ENCODE measurements around the gene AIFM1. TPM values are rescaled to one million over a fixed set of nuclear protein-coding genes. Genes with fewer than 3 reads are reported as not detected.

The AIFM1 gene
- total and polyA plus RNA-seq, 4 donors, result 33.1 to 79.0 (median 66.4) TPM

DNA sequence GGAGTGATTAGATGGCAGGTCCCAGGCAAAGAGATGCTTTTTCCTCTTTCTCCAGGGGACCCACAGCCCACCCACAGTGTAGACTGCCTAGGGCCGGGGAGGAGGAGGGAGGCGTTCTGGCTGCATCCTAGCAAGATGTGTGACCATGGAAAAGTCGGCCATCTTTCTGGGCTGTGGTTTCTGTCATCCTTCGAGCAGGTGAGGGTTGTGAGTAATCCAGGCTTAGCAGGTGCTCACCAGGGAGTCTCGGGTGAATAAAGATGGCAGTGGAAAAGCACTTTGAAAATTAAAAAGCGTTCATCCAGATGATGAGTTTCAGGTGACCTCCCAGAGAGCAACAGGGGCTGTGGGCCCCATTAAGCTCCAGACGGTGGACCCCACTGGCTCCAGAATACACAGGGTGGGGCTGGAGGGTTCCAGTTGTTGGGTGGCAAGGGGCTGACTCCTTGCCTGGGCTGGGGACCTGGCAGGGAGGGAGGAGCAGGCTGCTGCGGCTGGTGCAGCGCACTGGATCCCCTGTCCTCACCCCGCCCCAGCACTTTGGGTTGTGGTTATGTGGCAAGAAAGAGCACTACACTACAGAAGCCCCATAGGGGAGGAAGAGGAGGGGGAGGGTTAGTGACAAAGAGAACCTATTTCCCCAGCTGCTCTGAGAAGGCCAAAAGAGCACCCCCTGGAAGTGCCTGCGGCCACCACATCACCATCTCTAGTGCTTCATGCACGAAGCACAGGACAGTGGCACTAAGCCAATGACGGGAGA is 79.0 kb downstream of the AIFM1 start (continued):
- TF ChIP-seq REST (IDR thresholded peaks at IDR 0.05), result no peak
- TF ChIP-seq NR2F2 (IDR thresholded peaks at IDR 0.05), result no peak
- no peak for TF ChIP-seq GABPA (IDR thresholded peaks at IDR 0.05 in 1 of 2, conservative IDR thresholded peaks at IDR 0.05 in 1 of 2)
- no peak for TF ChIP-seq RXRA (IDR thresholded peaks at IDR 0.05)
- no peak for TF ChIP-seq SP1 (IDR thresholded peaks at IDR 0.05)

GRCh38 chrX:130085551-130086446 is 79.8 kb downstream of the AIFM1 start:
- 68% methylated on average over 11 of the region's 11 CpGs for WGBS

More at GRCh38 chrX:130085551-130086446, 79.8 kb downstream of the AIFM1 start:
- Histone ChIP-seq H3K36me3 (ENCODE audit: control insufficient read depth in 4 of 4, insufficient read depth in 3 of 4, low read depth in 1 of 4, low read length in 3 of 4) (no peaks in the 10 kb centered on the region), H3K27me3 (ENCODE audit: control insufficient read depth in 4 of 4, insufficient read depth in 4 of 4, low read length in 3 of 4) (peaks cover 0 to 5% (median 0%) of the 10 kb centered on the region in 4 donors), H3K27ac (ENCODE audit: low read depth in 1 of 2, low read length in 2 of 2) (peak overlapping the region; percentile 31 to 54), H3K9ac (ENCODE audit: low read depth in 1 of 2, low read length in 2 of 2) (no peak overlapping the region), H3K4me3 (ENCODE audit: low read depth in 1 of 3, low read length in 3 of 3) (no peak overlapping the region), H3K9me3 (ENCODE audit: control insufficient read depth in 4 of 4, low read length in 3 of 4) (no peaks in the 10 kb centered on the region), H3K4me1 (ENCODE audit: control insufficient read depth in 4 of 4, insufficient read depth in 4 of 4, low read length in 3 of 4) (peaks cover 0 to 6% (median 0%) of the 10 kb centered on the region in 4 donors)
- TF ChIP-seq SP1 (IDR thresholded peaks at IDR 0.05) (no peak), JUND (IDR thresholded peaks at IDR 0.05) (no peak), CTCF (IDR thresholded peaks at IDR 0.05; ENCODE audit: low read depth, low read length, missing input control) (no peak), EGR1 (IDR thresholded peaks at IDR 0.05; ENCODE audit: low read depth in 2 of 2) (no peak), YY1 (IDR thresholded peaks at IDR 0.05) (no peak), HNF4G (IDR thresholded peaks at IDR 0.05) (no peak), GABPA (IDR thresholded peaks at IDR 0.05 in 1 of 2, conservative IDR thresholded peaks at IDR 0.05 in 1 of 2) (no peak), REST (IDR thresholded peaks at IDR 0.05) (no peak), MAX (IDR thresholded peaks at IDR 0.05) (no peak), FOXA1 (IDR thresholded peaks at IDR 0.05) (no peak), RXRA (IDR thresholded peaks at IDR 0.05) (no peak), TAF1 (conservative IDR thresholded peaks at IDR 0.05) (no peak), HNF4A (conservative IDR thresholded peaks at IDR 0.05) (no peak), FOXA2 (IDR thresholded peaks at IDR 0.05) (no peak)
- TF ChIP-seq, protein P1, sequence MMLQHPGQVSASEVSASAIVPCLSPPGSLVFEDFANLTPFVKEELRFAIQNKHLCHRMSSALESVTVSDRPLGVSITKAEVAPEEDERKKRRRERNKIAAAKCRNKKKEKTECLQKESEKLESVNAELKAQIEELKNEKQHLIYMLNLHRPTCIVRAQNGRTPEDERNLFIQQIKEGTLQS (IDR thresholded peaks at IDR 0.05), result no peak
- no peak for DNase-seq (ENCODE audit: low spot score)

Measured in liver (tissue), 9 donors.